ENCODE measurements around the gene ASB2. TPM values are rescaled to one million over a fixed set of nuclear protein-coding genes. Genes with fewer than 3 reads are reported as not detected.

The ASB2 gene
- total and polyA plus RNA-seq, 2 donors = 2.6 to 3.7 TPM

- H3K27me3 ChIP-seq (ENCODE audit: control insufficient read depth in 2 of 2, insufficient read depth in 1 of 2, low read length in 1 of 2) = peaks cover 0 to 31% of the 10 kb centered on the region in 2 donors
- H3K36me3 ChIP-seq (ENCODE audit: control insufficient read depth in 2 of 2, insufficient read depth in 2 of 2, low read length in 1 of 2) = no peaks in the 10 kb centered on the region
- no peak overlapping the region for H3K4me3 ChIP-seq (ENCODE audit: low read length in 2 of 2)
- peaks cover 0 to 12% of the 10 kb centered on the region in 2 donors for H3K4me1 ChIP-seq (ENCODE audit: control insufficient read depth in 2 of 2, insufficient read depth in 2 of 2, low read length in 2 of 2)
- 43% methylated on average over 12 of the region's 12 CpGs for WGBS
- no peaks in the 10 kb centered on the region for H3K9me3 ChIP-seq (ENCODE audit: control insufficient read depth in 2 of 2, insufficient read depth in 1 of 2, low read length in 1 of 2)
- DNase-seq (ENCODE audit: low read depth in 6 of 9, low spot score in 9 of 9) = no peak
- H3K27ac ChIP-seq (ENCODE audit: low read depth in 1 of 2, low read length in 1 of 2) = no peak overlapping the region
Observed at GRCh38 chr14:93969082-93969828, 7.1 kb downstream of the ASB2 start.

GRCh38 chr14:93967637-93968250 is 8.6 kb downstream of the ASB2 start:
- Histone ChIP-seq H3K4me3 (ENCODE audit: low read length in 2 of 2) (no peak overlapping the region), H3K4me1 (ENCODE audit: control insufficient read depth in 2 of 2, insufficient read depth in 2 of 2, low read length in 2 of 2) (peaks cover 0 to 18% of the 10 kb centered on the region in 2 donors), H3K27me3 (ENCODE audit: control insufficient read depth in 2 of 2, insufficient read depth in 1 of 2, low read length in 1 of 2) (peaks cover 0 to 23% of the 10 kb centered on the region in 2 donors), H3K36me3 (ENCODE audit: control insufficient read depth in 2 of 2, insufficient read depth in 2 of 2, low read length in 1 of 2) (no peaks in the 10 kb centered on the region), H3K27ac (ENCODE audit: low read depth in 1 of 2, low read length in 1 of 2) (no peak overlapping the region), H3K9me3 (ENCODE audit: control insufficient read depth in 2 of 2, insufficient read depth in 1 of 2, low read length in 1 of 2) (no peaks in the 10 kb centered on the region)
- WGBS = 56% methylated on average over 10 of the region's 10 CpGs
- DNase-seq (ENCODE audit: low read depth in 6 of 9, low spot score in 9 of 9) = peak in 1 of 9 donors; percentile 21

- Histone ChIP-seq H3K4me1 (ENCODE audit: control insufficient read depth in 2 of 2, insufficient read depth in 2 of 2, low read length in 2 of 2) (peaks cover 0 to 20% of the 10 kb centered on the region in 2 donors), H3K27ac (ENCODE audit: low read depth in 1 of 2, low read length in 1 of 2) (no peak overlapping the region), H3K27me3 (ENCODE audit: control insufficient read depth in 2 of 2, insufficient read depth in 1 of 2, low read length in 1 of 2) (peaks cover 0 to 17% of the 10 kb centered on the region in 2 donors), H3K36me3 (ENCODE audit: control insufficient read depth in 2 of 2, insufficient read depth in 2 of 2, low read length in 1 of 2) (no peaks in the 10 kb centered on the region), H3K4me3 (ENCODE audit: low read length in 2 of 2) (no peak overlapping the region), H3K9me3 (ENCODE audit: control insufficient read depth in 2 of 2, insufficient read depth in 1 of 2, low read length in 1 of 2) (no peaks in the 10 kb centered on the region)
- no peak for DNase-seq (ENCODE audit: low read depth in 6 of 9, low spot score in 9 of 9)
- 97% methylated on average over 3 of the region's 3 CpGs for WGBS
Observed at GRCh38 chr14:93965946-93966474, 10.4 kb downstream of the ASB2 start.

DNA sequence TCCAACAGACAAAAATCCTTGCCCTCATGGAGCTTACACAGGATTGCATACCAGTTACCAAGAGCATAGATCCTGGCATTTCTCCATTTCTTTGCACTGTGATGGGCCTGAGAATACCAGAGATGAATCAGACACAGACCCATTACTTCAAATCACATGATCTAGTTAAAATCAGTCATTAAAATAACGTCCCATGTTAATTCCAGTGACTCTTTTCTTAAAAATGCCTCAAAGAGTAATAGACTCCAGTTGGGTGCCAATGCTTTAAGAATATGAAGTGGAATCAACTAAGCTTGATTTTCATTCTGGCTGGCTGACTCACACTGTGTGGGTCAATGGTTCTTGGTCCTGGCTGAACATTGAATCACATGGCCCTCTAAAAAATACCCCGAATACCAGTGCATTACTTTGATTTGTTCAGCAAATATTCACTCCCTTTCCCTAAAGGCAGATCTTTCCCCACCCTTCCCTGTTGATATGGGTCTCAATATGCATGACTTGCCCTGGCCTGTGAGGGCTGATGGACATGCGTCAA is 11.0 kb downstream of the ASB2 start:
- WGBS = 96% methylated on average over 3 of the region's 3 CpGs

GRCh38 chr14:93964820-93965286 is 11.5 kb downstream of the ASB2 start:
- Histone ChIP-seq H3K27me3 (ENCODE audit: control insufficient read depth in 2 of 2, insufficient read depth in 1 of 2, low read length in 1 of 2) (peaks cover 0 to 9% of the 10 kb centered on the region in 2 donors), H3K36me3 (ENCODE audit: control insufficient read depth in 2 of 2, insufficient read depth in 2 of 2, low read length in 1 of 2) (no peaks in the 10 kb centered on the region), H3K4me3 (ENCODE audit: low read length in 2 of 2) (no peak overlapping the region), H3K4me1 (ENCODE audit: control insufficient read depth in 2 of 2, insufficient read depth in 2 of 2, low read length in 2 of 2) (peaks cover 0 to 18% of the 10 kb centered on the region in 2 donors), H3K9me3 (ENCODE audit: control insufficient read depth in 2 of 2, insufficient read depth in 1 of 2, low read length in 1 of 2) (no peaks in the 10 kb centered on the region), H3K27ac (ENCODE audit: low read depth in 1 of 2, low read length in 1 of 2) (no peak overlapping the region)
- DNase-seq (ENCODE audit: low read depth in 6 of 9, low spot score in 9 of 9) = no peak
- WGBS = 95% methylated on average over 3 of the region's 3 CpGs

More for the DNA sequence above, 11.0 kb downstream of the ASB2 start:
- H3K36me3 ChIP-seq (ENCODE audit: control insufficient read depth in 2 of 2, insufficient read depth in 2 of 2, low read length in 1 of 2) = no peaks in the 10 kb centered on the region
- no peaks in the 10 kb centered on the region for H3K9me3 ChIP-seq (ENCODE audit: control insufficient read depth in 2 of 2, insufficient read depth in 1 of 2, low read length in 1 of 2)
- H3K4me3 ChIP-seq (ENCODE audit: low read length in 2 of 2) = no peak overlapping the region
- DNase-seq (ENCODE audit: low read depth in 6 of 9, low spot score in 9 of 9) = no peak
- H3K27me3 ChIP-seq (ENCODE audit: control insufficient read depth in 2 of 2, insufficient read depth in 1 of 2, low read length in 1 of 2) = peaks cover 0 to 14% of the 10 kb centered on the region in 2 donors
- no peak overlapping the region for H3K27ac ChIP-seq (ENCODE audit: low read depth in 1 of 2, low read length in 1 of 2)
- H3K4me1 ChIP-seq (ENCODE audit: control insufficient read depth in 2 of 2, insufficient read depth in 2 of 2, low read length in 2 of 2) = peaks cover 0 to 15% of the 10 kb centered on the region in 2 donors

DNA sequence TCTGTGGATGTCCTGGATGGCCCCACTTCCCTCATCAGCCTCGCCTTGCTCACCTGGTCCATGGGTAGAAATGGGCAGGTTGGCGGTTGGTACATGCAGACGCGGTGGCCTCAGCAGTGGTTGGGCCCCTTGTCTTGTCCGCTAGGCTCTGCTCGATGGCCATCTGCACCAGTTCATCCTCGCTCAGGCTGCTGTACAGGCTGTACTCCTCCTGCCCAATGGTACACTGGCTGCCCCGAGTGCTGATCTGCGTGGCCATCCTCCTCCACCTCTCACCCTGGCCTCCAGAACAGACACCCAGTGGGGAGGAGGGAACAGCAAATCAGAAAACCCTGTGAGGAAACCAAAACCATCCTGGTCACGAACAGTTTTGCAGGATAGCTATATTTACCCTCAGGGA is 12.1 kb downstream of the ASB2 start:
- DNase-seq (ENCODE audit: low read depth in 6 of 9, low spot score in 9 of 9) = no peak
- no peaks in the 10 kb centered on the region for H3K36me3 ChIP-seq (ENCODE audit: control insufficient read depth in 2 of 2, insufficient read depth in 2 of 2, low read length in 1 of 2)
- H3K27me3 ChIP-seq (ENCODE audit: control insufficient read depth in 2 of 2, insufficient read depth in 1 of 2, low read length in 1 of 2) = peaks cover 0 to 6% of the 10 kb centered on the region in 2 donors
- no peak overlapping the region for H3K27ac ChIP-seq (ENCODE audit: low read depth in 1 of 2, low read length in 1 of 2)
- H3K9me3 ChIP-seq (ENCODE audit: control insufficient read depth in 2 of 2, insufficient read depth in 1 of 2, low read length in 1 of 2) = no peaks in the 10 kb centered on the region
- 95% methylated on average over 10 of the region's 10 CpGs for WGBS
- peaks cover 0 to 23% of the 10 kb centered on the region in 2 donors for H3K4me1 ChIP-seq (ENCODE audit: control insufficient read depth in 2 of 2, insufficient read depth in 2 of 2, low read length in 2 of 2)
- H3K4me3 ChIP-seq (ENCODE audit: low read length in 2 of 2) = no peak overlapping the region

DNA sequence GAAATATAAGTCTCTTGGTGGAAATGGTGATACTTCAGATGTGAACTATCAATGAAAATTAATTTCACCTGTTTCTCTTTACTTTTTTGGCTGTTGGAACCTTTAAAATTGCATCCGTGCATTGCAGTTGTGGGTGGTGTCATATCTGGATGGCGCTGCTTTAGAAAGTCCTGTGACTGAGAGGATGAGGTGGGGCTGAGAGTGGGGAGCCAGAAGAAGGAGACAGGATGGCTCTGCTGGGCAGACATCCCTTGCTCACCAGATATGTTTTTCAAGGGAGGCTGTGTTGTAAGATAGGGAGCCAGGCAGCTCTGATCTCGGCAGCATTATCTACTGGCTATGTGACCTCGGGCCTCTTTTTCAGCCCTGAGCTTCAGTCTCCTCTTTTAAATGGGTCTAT is 12.7 kb downstream of the ASB2 start:
- no peak overlapping the region for H3K4me3 ChIP-seq (ENCODE audit: low read length in 2 of 2)
- H3K27ac ChIP-seq (ENCODE audit: low read depth in 1 of 2, low read length in 1 of 2) = no peak overlapping the region
- H3K9me3 ChIP-seq (ENCODE audit: control insufficient read depth in 2 of 2, insufficient read depth in 1 of 2, low read length in 1 of 2) = no peaks in the 10 kb centered on the region
- peaks cover 0 to 26% of the 10 kb centered on the region in 2 donors for H3K4me1 ChIP-seq (ENCODE audit: control insufficient read depth in 2 of 2, insufficient read depth in 2 of 2, low read length in 2 of 2)
- H3K36me3 ChIP-seq (ENCODE audit: control insufficient read depth in 2 of 2, insufficient read depth in 2 of 2, low read length in 1 of 2) = no peaks in the 10 kb centered on the region
- peaks cover 0 to 3% of the 10 kb centered on the region in 2 donors for H3K27me3 ChIP-seq (ENCODE audit: control insufficient read depth in 2 of 2, insufficient read depth in 1 of 2, low read length in 1 of 2)
- no peak for DNase-seq (ENCODE audit: low read depth in 6 of 9, low spot score in 9 of 9)
- WGBS = 96% methylated on average over 4 of the region's 4 CpGs

DNA sequence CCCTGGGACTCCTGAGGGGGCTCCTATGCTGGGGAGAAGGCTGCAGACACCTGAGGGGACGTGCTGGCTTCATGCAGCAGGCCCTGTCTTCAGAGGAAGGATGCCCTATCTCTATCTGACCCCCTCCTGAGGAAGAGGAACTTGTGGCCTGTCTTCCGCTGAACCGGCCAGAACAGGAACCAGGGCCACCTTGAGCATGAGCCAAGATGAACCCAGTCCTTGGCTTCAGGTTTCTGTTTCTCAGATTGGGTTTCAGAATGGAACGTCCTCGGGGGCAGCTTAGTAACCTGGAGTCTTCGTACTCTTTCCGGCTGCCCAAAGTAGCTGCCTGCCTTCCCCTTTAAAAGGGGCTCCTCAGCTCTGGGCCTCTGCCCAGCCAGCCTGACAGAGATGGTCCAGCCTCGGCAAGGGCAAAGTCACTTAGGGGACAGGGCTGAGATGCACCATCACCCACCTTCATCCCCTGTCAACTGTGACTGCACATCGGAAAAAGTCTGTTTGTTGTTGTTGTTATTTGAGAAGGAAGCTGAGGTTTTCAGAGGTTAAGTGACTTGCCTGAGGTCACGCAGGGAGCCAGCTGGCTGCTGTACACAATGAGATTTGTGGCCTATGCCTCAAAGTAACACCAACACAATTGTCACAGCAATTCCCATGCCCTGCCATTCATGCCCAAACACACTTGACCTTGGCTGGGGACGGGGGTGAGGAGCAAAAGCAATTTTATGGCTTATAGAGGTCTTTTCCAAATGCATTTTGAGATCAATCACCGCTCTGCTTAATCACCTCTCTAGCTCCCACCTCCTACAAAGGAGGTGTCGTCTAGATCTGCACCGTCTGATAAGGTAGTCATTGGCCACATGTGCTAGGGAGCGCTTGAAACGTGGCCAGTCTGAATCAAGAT is 13.4 kb downstream of the ASB2 start:
- no peaks in the 10 kb centered on the region for H3K27me3 ChIP-seq (ENCODE audit: control insufficient read depth in 2 of 2, insufficient read depth in 1 of 2, low read length in 1 of 2)
- H3K36me3 ChIP-seq (ENCODE audit: control insufficient read depth in 2 of 2, insufficient read depth in 2 of 2, low read length in 1 of 2) = no peaks in the 10 kb centered on the region
- WGBS = 45% methylated on average over 16 of the region's 16 CpGs
- H3K4me1 ChIP-seq (ENCODE audit: control insufficient read depth in 2 of 2, insufficient read depth in 2 of 2, low read length in 2 of 2) = peaks cover 0 to 30% of the 10 kb centered on the region in 2 donors
- no peak overlapping the region for H3K4me3 ChIP-seq (ENCODE audit: low read length in 2 of 2)
- DNase-seq (ENCODE audit: low read depth in 6 of 9, low spot score in 9 of 9) = peak in 1 of 9 donors; percentile 41
- H3K9me3 ChIP-seq (ENCODE audit: control insufficient read depth in 2 of 2, insufficient read depth in 1 of 2, low read length in 1 of 2) = no peaks in the 10 kb centered on the region
- H3K27ac ChIP-seq (ENCODE audit: low read depth in 1 of 2, low read length in 1 of 2) = peak overlapping the region; percentile 36 to 70

Measured in thymus (tissue), 11 donors.